Activated naive CD8-positive, alpha-beta T cell treated with anti-CD3 and anti-CD28 coated beads for 36 hours (primary cell): ENCODE data around the gene GNAS-AS1. TPM values are rescaled to one million over a fixed set of nuclear protein-coding genes. Genes with fewer than 3 reads are reported as not detected.
"Not testable (repeated sequence)": the region's sequence is repeated elsewhere in the genome, so short reads cannot be mapped to it uniquely, and the experiment has no call there.

Experiments used
- DNase-seq: peaks from one replicate; pipeline ENCODE4 v3.0.0; 2021
- H3K27ac Mint-ChIP-seq: one replicate; pipeline ENCODE4 v1.8.0; 2022; ENCODE audit warnings: mild to moderate bottlenecking, moderate library complexity, mixed read lengths
- H3K27me3 Mint-ChIP-seq: one replicate; pipeline ENCODE4 v1.8.0; 2022; ENCODE audit warnings: mild to moderate bottlenecking, mixed read lengths
- H3K36me3 Mint-ChIP-seq: one replicate; pipeline ENCODE4 v1.8.0; 2021; ENCODE audit warnings: mild to moderate bottlenecking, mixed read lengths
- H3K4me1 Mint-ChIP-seq: one replicate; pipeline ENCODE4 v1.8.0; 2021; ENCODE audit warnings: mixed read lengths
- H3K4me3 Mint-ChIP-seq: one replicate; pipeline ENCODE4 v1.8.0; 2022; ENCODE audit warnings: mild to moderate bottlenecking, moderate library complexity, mixed read lengths
- H3K9me3 Mint-ChIP-seq: one replicate; pipeline ENCODE4 v1.8.0; 2022; ENCODE audit warnings: mixed read lengths
- total RNA-seq, 2 experiments: library from RNA; stranded (reverse); gene quantifications; one replicate each; pipeline ENCODE4 v1.2.3, GENCODE V29; 2021

The GNAS-AS1 gene
- total RNA-seq, 2 experiments from 2014 or later: 1.0 to 1.3 TPM

DNA sequence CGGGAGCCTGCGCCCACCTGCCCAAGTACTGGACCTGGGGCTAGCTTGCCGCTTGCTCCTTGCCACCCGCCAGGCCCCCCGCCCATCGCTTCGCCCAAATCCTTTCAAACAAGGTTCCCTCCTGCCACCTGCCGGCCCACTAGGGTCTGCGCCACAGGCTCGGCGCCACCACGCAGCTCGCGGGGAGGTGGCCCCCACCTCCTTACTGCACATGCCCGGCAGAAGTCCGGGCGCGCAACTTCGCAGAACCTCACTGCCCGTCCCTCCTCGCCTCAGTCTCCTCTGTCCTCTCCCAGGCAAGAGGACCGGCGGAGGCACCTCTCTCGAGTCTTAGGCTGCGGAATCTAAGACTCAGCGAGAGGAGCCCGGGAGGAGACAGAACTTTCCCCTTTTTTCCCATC is 11.2 kb downstream of the GNAS-AS1 start:
- Mint-ChIP-seq H3K4me3 (peak overlapping the region; percentile 43), H3K36me3 (peaks cover 2% of the 10 kb centered on the region), H3K27ac (no peak overlapping the region), H3K27me3 (peaks cover 82% of the 10 kb centered on the region), H3K9me3 (no peaks in the 10 kb centered on the region), H3K4me1 (peaks cover 7% of the 10 kb centered on the region)
- DNase-seq: peak; percentile 54

DNA sequence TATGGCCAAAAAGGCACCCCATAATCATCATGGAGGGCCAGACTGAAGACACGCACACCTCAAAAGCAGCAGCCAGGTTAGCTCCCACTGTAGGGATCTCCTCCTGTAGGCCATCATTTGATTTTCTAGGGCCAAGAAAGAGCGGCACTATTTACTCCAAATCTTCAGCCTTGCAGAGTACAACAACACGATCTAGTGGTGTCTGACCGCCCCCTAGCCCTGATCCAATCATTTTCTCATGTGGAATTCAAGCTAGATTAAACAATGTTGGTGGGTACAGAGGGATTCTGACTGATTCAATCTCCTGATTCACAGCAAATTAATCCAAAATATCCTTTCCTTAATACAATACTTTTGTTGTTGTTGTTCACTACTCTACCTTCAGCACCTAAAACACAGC is 12.5 kb downstream of the GNAS-AS1 start:
- H3K4me1 Mint-ChIP-seq: peaks cover 7% of the 10 kb centered on the region
- no peaks in the 10 kb centered on the region for H3K9me3 Mint-ChIP-seq
- H3K4me3 Mint-ChIP-seq: no peak overlapping the region
- no peak for DNase-seq
- no peak overlapping the region for H3K27ac Mint-ChIP-seq
- peaks cover 2% of the 10 kb centered on the region for H3K36me3 Mint-ChIP-seq
- H3K27me3 Mint-ChIP-seq: peaks cover 79% of the 10 kb centered on the region

DNA sequence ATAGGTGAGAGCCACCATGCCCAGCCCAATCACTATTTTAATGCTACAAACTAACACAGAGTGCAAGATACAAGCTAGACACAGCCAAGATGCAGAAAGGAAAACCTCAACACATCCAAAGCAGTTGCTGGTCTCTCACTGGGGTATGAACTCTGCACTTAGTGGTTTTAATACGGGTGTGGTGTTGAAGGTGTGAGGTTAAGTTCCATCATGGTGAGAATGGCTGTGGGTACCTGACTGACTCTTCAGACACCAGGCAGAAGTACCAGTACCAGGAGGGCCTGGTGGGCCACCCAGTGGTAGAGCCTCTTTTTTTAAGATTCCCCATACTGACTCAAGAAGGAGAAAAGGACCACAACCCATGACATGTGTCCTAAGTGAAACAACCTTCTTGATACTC is 13.0 kb downstream of the GNAS-AS1 start:
- peaks cover 4% of the 10 kb centered on the region for H3K4me1 Mint-ChIP-seq
- peaks cover 2% of the 10 kb centered on the region for H3K36me3 Mint-ChIP-seq
- no peak overlapping the region for H3K27ac Mint-ChIP-seq
- no peak overlapping the region for H3K4me3 Mint-ChIP-seq
- H3K27me3 Mint-ChIP-seq: peaks cover 79% of the 10 kb centered on the region
- no peak for DNase-seq
- no peaks in the 10 kb centered on the region for H3K9me3 Mint-ChIP-seq

DNA sequence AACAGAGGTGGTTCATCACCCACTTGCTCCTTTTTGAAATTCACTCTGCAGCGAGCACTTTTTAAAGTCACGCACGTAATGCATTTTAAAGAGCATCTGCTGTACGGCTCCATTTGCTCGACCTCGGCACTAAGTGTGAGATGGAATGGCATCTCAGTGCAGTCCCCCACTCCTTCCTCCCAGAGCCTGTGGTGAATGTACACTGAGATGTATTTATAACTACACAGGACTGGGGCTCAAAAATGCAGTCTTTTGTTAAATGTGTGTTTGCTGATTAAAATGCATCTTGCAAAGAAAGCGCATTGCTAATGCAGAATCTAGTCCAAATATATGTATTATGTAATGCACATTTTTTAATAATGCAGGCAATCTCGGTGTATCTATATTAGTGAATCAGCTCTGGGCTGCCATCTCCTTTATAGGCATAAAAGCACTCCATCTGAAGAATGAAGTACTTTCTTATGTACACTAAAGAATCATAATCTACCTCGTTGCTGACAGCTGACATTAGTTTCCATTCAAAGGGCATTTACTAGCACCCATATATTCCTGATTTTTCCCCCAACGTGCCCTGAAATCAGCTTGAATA is 14.0 kb downstream of the GNAS-AS1 start:
- Mint-ChIP-seq H3K9me3 (no peaks in the 10 kb centered on the region), H3K27me3 (peaks cover 73% of the 10 kb centered on the region), H3K27ac (no peak overlapping the region), H3K36me3 (peaks cover 2% of the 10 kb centered on the region), H3K4me3 (no peak overlapping the region), H3K4me1 (peaks cover 1% of the 10 kb centered on the region)
- DNase-seq: no peak

DNA sequence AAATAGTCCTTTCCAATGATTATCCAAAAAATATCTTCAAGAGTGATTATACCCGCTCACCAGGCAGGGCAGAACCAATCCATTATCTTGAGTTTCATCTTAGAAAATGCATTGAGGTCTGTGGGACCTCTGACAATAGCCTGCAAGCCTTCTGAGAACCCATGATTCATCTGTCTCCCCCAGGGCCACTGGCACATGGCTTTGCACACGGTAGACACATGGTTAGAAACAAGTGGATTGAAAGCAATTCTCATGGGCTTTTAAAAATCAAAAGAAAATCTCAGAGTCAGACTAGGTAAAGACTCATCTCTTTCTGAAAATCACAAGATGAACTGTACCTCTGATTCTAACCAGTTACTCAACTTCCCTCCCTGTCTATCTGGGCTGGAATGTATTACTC is 15.5 kb downstream of the GNAS-AS1 start:
- H3K4me3 Mint-ChIP-seq: no peak overlapping the region

DNA sequence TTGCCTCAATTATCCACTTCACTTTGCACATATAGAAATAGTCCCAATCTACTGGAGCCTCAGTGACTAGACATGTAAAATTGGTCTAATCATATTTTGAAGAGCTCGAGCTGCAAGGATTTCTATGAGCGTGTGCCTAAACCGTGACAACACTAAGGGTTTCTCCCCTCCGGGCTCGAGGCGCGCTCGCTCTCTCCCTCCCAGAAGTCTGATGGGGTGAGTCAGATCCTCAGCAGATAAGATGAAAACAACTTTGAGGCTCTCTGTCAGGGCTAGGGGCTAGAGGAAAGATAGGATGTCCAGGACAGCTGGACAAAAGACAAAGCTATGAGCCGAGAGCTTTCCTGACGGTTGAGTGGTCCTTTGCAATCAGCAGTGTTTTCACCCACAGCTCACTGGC is 16.8 kb downstream of the GNAS-AS1 start:
- Mint-ChIP-seq H3K9me3 (peaks cover 3% of the 10 kb centered on the region), H3K27ac (no peak overlapping the region), H3K4me3 (no peak overlapping the region), H3K36me3 (peaks cover 9% of the 10 kb centered on the region), H3K4me1 (peaks cover 3% of the 10 kb centered on the region), H3K27me3 (peaks cover 51% of the 10 kb centered on the region)
- no peak for DNase-seq

More for the DNA sequence above, 15.5 kb downstream of the GNAS-AS1 start:
- Mint-ChIP-seq H3K27me3 (peaks cover 62% of the 10 kb centered on the region), H3K27ac (no peak overlapping the region), H3K9me3 (peaks cover 3% of the 10 kb centered on the region), H3K36me3 (peaks cover 4% of the 10 kb centered on the region), H3K4me1 (peaks cover 3% of the 10 kb centered on the region)
- DNase-seq: no peak

DNA sequence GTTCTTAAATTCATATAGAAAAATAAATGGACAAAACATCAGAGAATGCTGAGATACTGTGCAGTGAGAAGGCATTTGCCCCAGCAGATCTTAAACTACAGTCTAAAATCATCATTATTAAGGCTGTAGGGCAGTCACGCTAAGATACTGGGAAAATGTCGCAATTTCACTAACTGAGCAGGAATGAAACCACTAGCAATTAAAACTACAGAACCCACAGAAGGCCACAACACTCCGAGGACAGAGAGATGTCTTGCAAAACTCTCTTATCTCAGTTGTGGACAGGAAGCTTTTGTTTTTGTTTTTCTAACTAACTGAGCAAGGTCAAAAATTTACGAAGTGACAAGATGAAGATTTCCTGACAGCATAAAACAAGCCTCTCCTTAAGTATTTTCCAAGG is 18.2 kb downstream of the GNAS-AS1 start:
- H3K27me3 Mint-ChIP-seq: peaks cover 40% of the 10 kb centered on the region
- H3K9me3 Mint-ChIP-seq: peaks cover 3% of the 10 kb centered on the region
- no peak overlapping the region for H3K4me3 Mint-ChIP-seq
- H3K27ac Mint-ChIP-seq: no peak overlapping the region
- DNase-seq: no peak
- peaks cover 10% of the 10 kb centered on the region for H3K36me3 Mint-ChIP-seq
- peaks cover 3% of the 10 kb centered on the region for H3K4me1 Mint-ChIP-seq

DNA sequence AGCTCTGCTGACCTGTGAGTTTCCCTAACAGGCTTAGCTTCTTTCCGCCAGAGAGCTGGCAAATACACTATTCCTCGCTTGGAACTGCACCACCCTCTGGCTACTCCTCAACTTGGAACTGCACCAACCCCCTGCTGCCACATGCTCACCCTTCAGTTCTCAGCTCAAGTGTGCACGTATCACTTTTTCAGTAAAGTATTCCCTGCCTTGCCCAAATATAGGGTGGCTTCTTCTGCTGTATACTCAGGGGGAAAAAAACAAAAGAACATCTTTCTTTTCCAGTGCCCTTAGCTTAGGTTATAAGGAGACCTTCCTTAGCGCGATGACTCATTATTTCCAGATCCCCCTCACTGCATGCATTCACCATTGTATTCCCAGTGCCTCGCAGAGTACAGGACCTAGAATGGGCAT is 21.2 kb downstream of the GNAS-AS1 start:
- Mint-ChIP-seq H3K4me3 (no peak overlapping the region), H3K9me3 (peaks cover 3% of the 10 kb centered on the region), H3K27ac (no peak overlapping the region), H3K36me3 (peaks cover 10% of the 10 kb centered on the region), H3K27me3 (peaks cover 23% of the 10 kb centered on the region), H3K4me1 (peaks cover 2% of the 10 kb centered on the region)
- DNase-seq: no peak

DNA sequence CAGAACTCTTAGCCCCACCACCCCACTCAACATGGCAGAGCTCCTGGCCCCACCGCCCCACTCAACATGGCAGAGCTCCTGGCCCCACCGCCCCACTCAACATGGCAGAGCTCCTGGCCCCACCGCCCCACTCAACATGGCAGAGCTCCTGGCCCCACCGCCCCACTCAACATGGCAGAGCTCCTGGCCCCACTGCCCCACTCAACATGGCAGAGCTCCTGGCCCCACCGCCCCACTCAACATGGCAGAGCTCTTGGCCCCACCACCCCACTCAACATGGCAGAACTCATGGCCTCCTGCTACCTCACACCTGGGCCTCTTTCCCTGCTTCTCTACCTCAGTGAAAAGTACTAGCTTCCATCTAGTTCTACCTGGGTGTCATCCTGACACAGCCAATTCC is 21.9 kb downstream of the GNAS-AS1 start:
- H3K27ac Mint-ChIP-seq, DNase-seq, H3K4me3 Mint-ChIP-seq, H3K36me3 Mint-ChIP-seq, H3K9me3 Mint-ChIP-seq, H3K4me1 Mint-ChIP-seq: not testable (repeated sequence)
- peaks cover 16% of the 10 kb centered on the region for H3K27me3 Mint-ChIP-seq

DNA sequence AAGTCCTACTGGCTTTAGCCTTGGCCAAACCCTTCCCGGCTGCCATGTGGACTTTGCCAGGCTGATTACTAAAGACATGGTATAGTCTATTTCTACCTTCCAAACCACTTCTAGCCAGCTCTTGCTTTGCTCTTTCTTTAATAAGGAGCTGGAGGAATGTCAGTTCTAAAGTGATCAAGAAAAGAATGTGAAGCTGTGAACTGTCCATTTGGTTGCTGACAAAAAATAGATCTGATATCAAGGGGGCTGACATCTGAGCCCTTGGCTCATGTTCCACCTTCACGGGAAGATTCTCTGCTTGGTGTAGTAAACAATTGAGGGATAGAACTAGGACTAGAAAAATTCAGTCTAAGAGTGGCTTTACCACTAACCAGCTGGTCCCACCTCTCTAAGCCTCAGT is 22.6 kb downstream of the GNAS-AS1 start:
- Mint-ChIP-seq H3K4me1 (peaks cover 2% of the 10 kb centered on the region), H3K27ac (no peak overlapping the region), H3K4me3 (no peak overlapping the region), H3K36me3 (peaks cover 10% of the 10 kb centered on the region), H3K27me3 (peaks cover 12% of the 10 kb centered on the region), H3K9me3 (peaks cover 3% of the 10 kb centered on the region)
- DNase-seq: no peak

DNA sequence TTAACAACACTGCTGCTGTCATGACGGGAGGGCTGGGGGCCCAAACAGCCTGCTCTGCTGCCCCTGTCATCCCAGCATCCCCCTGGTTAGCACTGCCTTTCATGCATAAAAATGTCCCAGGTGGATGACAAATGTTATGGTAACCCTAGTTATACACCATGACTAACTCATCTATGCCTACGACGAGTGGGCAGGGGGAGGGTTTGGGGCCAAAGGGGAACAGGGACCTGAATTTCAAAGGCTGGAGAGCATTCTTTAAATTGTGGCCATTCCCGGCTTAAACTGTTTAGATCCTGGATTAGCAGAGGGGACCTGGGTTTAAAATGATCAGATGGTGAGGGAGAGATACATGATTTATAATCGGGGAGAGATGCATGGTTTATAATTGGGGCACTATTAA is 24.4 kb downstream of the GNAS-AS1 start:
- Mint-ChIP-seq H3K36me3 (peaks cover 15% of the 10 kb centered on the region), H3K9me3 (peaks cover 4% of the 10 kb centered on the region), H3K4me3 (no peak overlapping the region), H3K4me1 (peaks cover 2% of the 10 kb centered on the region), H3K27ac (no peak overlapping the region), H3K27me3 (peaks cover 6% of the 10 kb centered on the region)
- DNase-seq: no peak

DNA sequence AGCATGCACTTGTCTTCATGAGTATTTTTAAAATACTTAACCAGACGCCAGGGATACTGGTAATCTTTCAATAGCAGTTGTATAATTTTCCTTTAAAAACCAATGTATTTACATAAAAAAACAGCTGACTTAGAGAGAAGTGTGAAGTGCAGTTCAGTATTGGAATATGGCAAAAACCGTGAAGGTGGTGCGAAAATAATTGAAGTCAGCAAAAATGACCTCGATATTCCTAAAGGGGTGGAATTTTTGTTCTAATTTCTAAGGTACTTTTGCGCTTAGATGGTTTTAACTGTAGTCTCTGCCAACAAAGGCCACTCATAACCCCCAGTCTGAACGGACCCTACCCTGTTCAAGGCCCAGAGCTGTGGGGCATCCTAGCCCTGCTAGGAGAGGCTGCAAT is 25.3 kb downstream of the GNAS-AS1 start:
- peaks cover 11% of the 10 kb centered on the region for H3K27me3 Mint-ChIP-seq
- peaks cover 9% of the 10 kb centered on the region for H3K9me3 Mint-ChIP-seq
- H3K4me1 Mint-ChIP-seq: no peaks in the 10 kb centered on the region
- H3K36me3 Mint-ChIP-seq: peaks cover 20% of the 10 kb centered on the region
- no peak overlapping the region for H3K27ac Mint-ChIP-seq
- no peak for DNase-seq
- H3K4me3 Mint-ChIP-seq: no peak overlapping the region

DNA sequence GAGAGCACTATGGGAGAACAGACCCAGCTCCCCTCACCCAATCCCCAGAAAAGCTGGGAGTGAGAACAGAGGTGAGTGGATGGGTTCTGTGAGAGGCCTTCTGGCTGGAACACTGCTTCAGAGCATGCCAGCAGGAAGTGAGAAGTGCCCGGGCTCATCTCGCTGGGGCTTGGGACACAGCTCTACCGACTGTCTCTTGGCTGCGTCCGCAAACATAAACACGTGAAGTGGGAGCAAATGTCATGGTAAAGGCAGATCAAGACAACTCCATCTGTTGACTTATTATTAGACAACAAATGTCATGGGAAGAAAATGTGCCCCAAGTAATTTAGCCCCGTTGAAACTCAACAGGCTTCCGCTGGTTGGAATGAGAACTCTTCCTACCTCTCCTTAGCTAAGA is 25.9 kb downstream of the GNAS-AS1 start:
- Mint-ChIP-seq H3K9me3 (peaks cover 10% of the 10 kb centered on the region), H3K36me3 (peaks cover 22% of the 10 kb centered on the region), H3K27me3 (peaks cover 11% of the 10 kb centered on the region), H3K4me1 (no peaks in the 10 kb centered on the region), H3K27ac (no peak overlapping the region), H3K4me3 (no peak overlapping the region)
- no peak for DNase-seq

DNA sequence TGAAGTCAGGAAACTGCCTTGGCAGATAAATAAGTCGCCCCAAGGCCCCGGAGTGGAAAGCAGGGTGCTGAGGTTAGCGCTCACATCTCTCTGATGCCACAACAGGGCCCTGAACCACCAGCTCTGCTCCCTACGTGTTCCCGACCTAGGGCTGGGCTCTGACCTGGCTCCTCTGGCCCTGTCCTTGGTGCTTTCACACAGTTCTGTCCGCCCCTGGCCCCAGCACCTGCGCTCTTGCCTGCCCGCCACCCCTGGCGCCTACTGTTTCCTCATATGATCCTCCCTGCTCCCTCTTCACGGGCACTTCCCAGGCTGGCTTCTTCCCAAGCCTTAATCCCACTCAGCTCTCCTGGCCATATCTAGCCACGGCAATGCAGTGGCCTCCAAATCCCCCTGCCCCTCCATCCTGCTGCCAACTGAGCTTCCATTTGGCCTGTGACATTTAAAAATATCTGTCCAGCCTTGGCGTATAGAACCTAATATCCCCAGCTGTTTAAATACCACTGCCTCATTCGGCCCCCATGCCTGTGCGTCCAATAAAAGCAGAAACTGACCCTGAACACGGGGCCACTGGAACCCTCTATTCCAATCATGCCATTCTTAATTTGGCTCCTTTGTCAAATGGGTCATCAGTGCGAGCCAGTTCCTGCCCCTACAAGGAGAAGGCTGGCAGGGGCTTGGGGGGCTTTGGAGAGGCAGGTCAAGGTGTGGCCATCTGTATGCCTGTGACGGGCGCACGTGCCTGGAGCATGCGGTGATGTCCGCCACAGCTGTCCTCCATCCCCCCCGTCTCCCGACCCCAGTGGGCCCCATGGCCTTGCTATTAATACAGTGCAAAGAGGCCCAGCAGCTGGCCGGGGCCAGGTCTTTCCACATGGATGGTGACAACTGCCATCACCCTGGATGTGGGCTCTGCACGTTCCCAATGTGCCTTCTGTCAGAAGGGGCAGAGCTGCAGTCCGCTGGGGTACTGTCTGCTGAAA is 27.7 kb downstream of the GNAS-AS1 start:
- DNase-seq: no peak
- Mint-ChIP-seq H3K4me1 (peaks cover 12% of the 10 kb centered on the region), H3K27me3 (peaks cover 15% of the 10 kb centered on the region), H3K4me3 (no peak overlapping the region), H3K36me3 (peaks cover 24% of the 10 kb centered on the region), H3K9me3 (peaks cover 10% of the 10 kb centered on the region), H3K27ac (no peak overlapping the region)

DNA sequence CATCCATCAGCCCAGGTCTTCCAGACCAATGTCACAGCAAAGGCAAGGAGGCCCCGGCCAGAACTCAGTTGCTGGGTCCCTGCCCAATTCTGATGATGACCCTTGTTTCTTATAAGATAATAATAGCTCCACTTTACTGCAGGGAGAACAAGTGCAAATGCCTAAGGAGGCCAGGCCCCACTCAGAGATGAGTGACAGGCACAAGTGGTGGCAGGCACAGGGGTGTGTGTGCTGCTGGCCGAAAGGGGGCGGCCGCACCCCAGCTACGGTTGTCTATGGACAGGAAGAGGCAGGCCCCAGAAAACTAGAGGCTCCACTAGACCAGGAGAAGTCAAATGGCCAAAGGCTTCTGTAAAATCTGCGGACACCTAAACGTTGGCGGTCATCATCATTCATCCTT is 28.6 kb downstream of the GNAS-AS1 start:
- H3K27me3 Mint-ChIP-seq: peaks cover 20% of the 10 kb centered on the region
- H3K9me3 Mint-ChIP-seq: peaks cover 10% of the 10 kb centered on the region
- H3K27ac Mint-ChIP-seq: no peak overlapping the region
- peaks cover 28% of the 10 kb centered on the region for H3K36me3 Mint-ChIP-seq
- no peak for DNase-seq
- no peak overlapping the region for H3K4me3 Mint-ChIP-seq
- peaks cover 13% of the 10 kb centered on the region for H3K4me1 Mint-ChIP-seq
